ENCODE measurements around the gene MED8.

MED8 gene

DNA sequence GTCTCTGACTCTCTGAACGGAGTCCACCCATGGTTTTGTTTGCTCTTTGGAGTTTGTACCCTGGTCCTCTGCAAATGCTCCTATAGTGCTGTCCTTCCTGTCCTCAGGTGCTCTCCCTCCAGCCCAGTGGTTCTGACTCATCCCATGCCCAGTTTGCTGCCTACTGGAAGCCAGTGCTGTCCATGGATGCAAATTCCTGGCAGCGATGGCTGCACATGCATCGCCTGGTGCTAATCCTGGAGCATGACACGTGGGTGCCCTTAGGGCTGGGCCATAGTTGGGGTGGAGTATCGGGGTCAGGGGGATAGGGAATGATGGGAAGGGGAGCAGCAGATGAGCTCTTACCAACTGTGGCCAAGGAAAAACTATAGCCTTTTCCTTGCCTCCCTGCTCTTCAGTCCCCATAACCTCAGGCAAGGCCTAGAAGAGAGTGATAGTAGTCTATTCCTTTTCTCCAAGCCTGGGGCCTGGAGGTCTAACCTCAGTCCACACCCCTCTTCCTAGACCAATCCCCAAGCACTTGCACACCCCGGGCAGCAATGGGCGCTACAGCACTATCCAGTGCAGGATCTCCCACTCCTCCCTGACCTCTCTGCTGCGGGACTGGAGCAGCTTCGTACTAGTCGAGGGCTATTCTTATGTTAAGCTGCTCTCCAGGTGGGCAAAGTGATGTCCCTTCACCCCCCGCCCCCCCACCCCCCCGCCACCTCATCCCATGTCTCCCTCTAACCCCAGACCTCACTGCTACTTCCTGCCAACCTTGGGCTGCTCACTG is 32.6 kb upstream of the MED8 start:
- no peak for TF ChIP-seq ZFX (IDR thresholded peaks at IDR 0.05; ENCODE audit: borderline replicate concordance)
- TF ChIP-seq, protein P1, sequence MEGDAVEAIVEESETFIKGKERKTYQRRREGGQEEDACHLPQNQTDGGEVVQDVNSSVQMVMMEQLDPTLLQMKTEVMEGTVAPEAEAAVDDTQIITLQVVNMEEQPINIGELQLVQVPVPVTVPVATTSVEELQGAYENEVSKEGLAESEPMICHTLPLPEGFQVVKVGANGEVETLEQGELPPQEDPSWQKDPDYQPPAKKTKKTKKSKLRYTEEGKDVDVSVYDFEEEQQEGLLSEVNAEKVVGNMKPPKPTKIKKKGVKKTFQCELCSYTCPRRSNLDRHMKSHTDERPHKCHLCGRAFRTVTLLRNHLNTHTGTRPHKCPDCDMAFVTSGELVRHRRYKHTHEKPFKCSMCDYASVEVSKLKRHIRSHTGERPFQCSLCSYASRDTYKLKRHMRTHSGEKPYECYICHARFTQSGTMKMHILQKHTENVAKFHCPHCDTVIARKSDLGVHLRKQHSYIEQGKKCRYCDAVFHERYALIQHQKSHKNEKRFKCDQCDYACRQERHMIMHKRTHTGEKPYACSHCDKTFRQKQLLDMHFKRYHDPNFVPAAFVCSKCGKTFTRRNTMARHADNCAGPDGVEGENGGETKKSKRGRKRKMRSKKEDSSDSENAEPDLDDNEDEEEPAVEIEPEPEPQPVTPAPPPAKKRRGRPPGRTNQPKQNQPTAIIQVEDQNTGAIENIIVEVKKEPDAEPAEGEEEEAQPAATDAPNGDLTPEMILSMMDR (IDR thresholded peaks at IDR 0.05) = no peak
- H3K27ac ChIP-seq = no peak overlapping the region

DNA sequence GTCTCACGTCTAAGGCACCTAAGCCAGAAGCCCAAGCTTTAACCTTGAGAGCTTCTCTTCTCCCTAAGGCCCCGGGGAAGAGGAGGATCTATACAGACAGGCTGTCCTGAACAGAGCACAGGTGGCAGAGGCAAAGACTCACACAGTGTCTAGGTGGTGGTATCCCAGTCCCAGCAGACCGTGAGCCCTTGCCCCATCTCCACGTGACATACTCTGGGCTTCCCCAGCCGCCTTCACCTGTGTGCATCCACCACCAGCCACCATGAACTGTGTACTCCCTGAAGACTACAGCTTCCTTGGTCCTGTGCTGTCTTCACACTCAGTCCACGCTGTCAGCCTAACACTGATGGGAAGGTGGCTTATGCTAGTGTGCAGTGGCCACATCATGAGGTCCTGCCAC is 31.8 kb upstream of the MED8 start:
- H3K27ac ChIP-seq = no peak overlapping the region

DNA sequence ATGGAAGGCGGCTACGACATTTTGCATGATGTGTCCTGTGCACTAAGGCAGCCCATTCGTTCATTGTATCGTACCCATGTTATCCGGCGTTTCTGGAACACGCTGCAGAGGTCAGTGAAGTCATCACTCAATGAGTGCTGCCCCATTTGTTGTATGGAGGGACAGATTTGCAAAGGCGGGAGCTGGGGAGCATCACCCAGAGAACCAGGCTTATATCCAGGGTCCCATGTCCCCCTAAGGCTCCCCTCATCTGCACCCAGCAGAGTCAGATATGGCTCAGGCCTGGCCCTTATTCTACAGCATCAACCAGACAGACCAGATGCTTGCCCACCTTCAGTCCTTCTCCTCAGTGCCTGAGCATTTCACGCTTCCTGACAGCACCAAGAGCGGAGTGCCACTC is 31.3 kb upstream of the MED8 start:
- H3K27ac ChIP-seq = no peak overlapping the region
- no peak for TF ChIP-seq ZFX (IDR thresholded peaks at IDR 0.05; ENCODE audit: borderline replicate concordance)
- TF ChIP-seq, protein P1 (IDR thresholded peaks at IDR 0.05) = no peak

More for the DNA sequence above, 31.8 kb upstream of the MED8 start:
- no peak for TF ChIP-seq ZFX (IDR thresholded peaks at IDR 0.05; ENCODE audit: borderline replicate concordance)
- TF ChIP-seq, protein P1 (IDR thresholded peaks at IDR 0.05) = no peak

DNA sequence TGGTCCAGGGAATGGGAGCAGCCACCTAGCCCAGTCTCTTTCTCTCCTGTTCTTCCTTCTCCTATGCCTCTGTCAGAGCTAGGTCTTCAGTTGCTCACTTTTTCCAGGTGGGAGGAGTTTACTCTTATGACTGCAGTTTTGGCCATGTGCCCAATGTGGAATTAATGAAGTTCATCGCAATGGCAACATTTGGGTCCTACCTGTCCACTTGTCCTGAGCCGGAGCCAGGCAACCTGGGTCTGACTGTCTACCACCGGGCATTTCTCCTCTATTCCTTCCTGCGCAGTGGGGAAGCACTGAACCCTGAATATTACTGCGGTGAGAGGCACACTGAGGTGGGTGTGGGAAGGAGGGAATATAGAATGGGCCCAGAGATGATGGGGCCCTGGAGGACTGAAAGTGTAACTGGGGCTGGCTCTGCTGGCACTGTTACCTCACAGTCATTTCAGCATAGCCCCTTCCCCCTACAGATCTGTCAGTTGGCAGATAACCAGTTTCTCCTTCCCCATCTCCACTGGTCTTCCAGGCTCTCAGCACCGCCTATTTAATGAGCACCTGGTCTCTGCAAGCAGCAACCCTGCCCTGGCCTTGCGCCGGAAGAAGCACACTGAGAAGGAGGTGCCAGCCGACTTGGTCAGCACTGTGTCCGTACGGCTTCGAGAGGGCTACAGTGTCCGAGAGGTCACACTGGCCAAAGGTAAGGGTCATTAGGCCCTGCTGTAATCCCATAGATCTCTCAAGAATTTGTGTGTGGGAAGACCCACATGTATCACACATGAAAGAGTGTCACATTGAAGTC is 30.2 kb upstream of the MED8 start:
- no peak overlapping the region for H3K27ac ChIP-seq
- TF ChIP-seq, protein P1 (IDR thresholded peaks at IDR 0.05) = no peak
- TF ChIP-seq ZFX (IDR thresholded peaks at IDR 0.05; ENCODE audit: borderline replicate concordance) = no peak

DNA sequence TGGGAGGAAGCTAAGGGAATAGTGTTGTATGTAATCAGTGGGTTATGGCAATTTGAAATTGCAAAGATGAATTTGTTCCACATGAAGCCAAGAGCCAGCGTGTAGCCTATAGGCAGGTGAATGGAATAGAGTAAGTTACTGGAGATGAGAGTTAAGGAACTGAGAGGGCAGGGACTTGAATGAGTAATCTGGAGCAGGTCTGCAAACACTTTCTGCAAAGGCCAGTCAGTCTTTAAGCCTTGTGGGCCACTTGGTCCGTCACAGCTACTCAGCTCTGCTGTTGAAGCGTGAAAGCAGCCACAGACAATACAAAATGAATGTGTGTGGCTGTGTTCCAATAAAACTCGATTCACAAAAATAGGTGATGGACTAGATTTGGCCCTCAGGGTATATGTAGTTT is 29.3 kb upstream of the MED8 start:
- TF ChIP-seq, protein P1 (IDR thresholded peaks at IDR 0.05) = no peak
- TF ChIP-seq ZFX (IDR thresholded peaks at IDR 0.05; ENCODE audit: borderline replicate concordance) = no peak

DNA sequence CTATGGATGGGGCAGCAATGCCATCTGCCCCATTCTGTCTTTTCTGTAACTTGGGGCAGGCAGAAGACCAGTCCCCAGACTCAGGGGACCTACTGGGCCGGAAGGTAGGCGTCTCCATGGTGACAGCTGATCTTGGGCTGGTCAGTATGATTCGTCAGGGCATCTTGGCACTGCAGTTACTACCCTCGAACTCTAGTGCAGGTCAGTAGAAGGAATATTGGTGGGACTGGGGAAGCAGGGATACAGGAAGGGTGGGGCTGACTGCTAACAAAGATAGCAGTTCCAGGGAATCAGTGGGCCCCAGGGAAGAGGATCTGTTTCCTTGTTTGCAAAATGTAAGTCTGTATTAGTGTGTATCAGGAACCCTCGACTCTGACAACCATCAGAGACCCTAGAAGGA is 26.3 kb upstream of the MED8 start:
- TF ChIP-seq, protein P1 (IDR thresholded peaks at IDR 0.05) = no peak
- TF ChIP-seq ZFX (IDR thresholded peaks at IDR 0.05; ENCODE audit: borderline replicate concordance) = no peak

More for the DNA sequence above, 29.3 kb upstream of the MED8 start:
- H3K27ac ChIP-seq = no peak overlapping the region

More for the DNA sequence above, 26.3 kb upstream of the MED8 start:
- H3K27ac ChIP-seq = no peak overlapping the region

Data from 22Rv1 (cell line).